HEK293 (cell line): Measurements from ENCODE around the gene SKOR1.

Source experiments
- GLIS1 ChIP-seq: fragments of 450-650 bp; formaldehyde crosslinking; IDR thresholded peaks from 2 replicates; pipeline ENCODE4 v1.5.1; 2016; ENCODE audit warnings: missing biosample characterization, missing genetic modification characterization
- ZBTB21 ChIP-seq: fragments of 450-650 bp; formaldehyde crosslinking; IDR thresholded peaks from 2 replicates; pipeline ENCODE4 v1.5.1; 2017; ENCODE audit warnings: missing biosample characterization, missing genetic modification characterization
- ZFP3 ChIP-seq: fragments of 450-650 bp; formaldehyde crosslinking; IDR thresholded peaks from 2 replicates; pipeline ENCODE4 v1.5.1; 2016; ENCODE audit warnings: low read depth, missing biosample characterization, missing genetic modification characterization
- ZNF266 ChIP-seq: fragments of 450-650 bp; formaldehyde crosslinking; IDR thresholded peaks from 2 replicates; pipeline ENCODE4 v1.5.1; 2016; ENCODE audit warnings: missing biosample characterization, missing genetic modification characterization, low read depth
- ZNF302 ChIP-seq: fragments of 450-650 bp; formaldehyde crosslinking; IDR thresholded peaks from 2 replicates; pipeline ENCODE4 v1.5.1; 2016; ENCODE audit warnings: missing biosample characterization, missing genetic modification characterization, low read depth
- ZNF610 ChIP-seq: fragments of 450-650 bp; formaldehyde crosslinking; IDR thresholded peaks from 2 replicates; pipeline ENCODE4 v1.5.1; 2016; ENCODE audit warnings: missing biosample characterization, missing genetic modification characterization, borderline replicate concordance
- TF ChIP-seq, protein P1 (sequence below): fragments of 450-650 bp; formaldehyde crosslinking; IDR thresholded peaks from 2 replicates; pipeline ENCODE4 v1.5.1; 2016; ENCODE audit warnings: missing biosample characterization, missing genetic modification characterization, low read depth
- TF ChIP-seq, protein P2 (sequence below): fragments of 450-650 bp; formaldehyde crosslinking; IDR thresholded peaks from 2 replicates; pipeline ENCODE4 v1.5.1; 2016; ENCODE audit warnings: missing biosample characterization, missing genetic modification characterization
- TF ChIP-seq, protein P3 (sequence below): fragments of 450-650 bp; formaldehyde crosslinking; IDR thresholded peaks from 2 replicates; pipeline ENCODE4 v1.5.1; 2016; ENCODE audit warnings: missing biosample characterization, missing genetic modification characterization

- TF ChIP-seq, protein P1, sequence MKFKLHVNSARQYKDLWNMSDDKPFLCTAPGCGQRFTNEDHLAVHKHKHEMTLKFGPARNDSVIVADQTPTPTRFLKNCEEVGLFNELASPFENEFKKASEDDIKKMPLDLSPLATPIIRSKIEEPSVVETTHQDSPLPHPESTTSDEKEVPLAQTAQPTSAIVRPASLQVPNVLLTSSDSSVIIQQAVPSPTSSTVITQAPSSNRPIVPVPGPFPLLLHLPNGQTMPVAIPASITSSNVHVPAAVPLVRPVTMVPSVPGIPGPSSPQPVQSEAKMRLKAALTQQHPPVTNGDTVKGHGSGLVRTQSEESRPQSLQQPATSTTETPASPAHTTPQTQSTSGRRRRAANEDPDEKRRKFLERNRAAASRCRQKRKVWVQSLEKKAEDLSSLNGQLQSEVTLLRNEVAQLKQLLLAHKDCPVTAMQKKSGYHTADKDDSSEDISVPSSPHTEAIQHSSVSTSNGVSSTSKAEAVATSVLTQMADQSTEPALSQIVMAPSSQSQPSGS = no peak
- TF ChIP-seq ZNF266 (no peak), ZNF610 (tag by site-specific recombination) (no peak), GLIS1 (tag by site-specific recombination) (no peak), ZBTB21 (tag by site-specific recombination) (no peak), ZNF302 (tag by site-specific recombination) (no peak), ZFP3 (no peak)
- TF ChIP-seq, protein P2, sequence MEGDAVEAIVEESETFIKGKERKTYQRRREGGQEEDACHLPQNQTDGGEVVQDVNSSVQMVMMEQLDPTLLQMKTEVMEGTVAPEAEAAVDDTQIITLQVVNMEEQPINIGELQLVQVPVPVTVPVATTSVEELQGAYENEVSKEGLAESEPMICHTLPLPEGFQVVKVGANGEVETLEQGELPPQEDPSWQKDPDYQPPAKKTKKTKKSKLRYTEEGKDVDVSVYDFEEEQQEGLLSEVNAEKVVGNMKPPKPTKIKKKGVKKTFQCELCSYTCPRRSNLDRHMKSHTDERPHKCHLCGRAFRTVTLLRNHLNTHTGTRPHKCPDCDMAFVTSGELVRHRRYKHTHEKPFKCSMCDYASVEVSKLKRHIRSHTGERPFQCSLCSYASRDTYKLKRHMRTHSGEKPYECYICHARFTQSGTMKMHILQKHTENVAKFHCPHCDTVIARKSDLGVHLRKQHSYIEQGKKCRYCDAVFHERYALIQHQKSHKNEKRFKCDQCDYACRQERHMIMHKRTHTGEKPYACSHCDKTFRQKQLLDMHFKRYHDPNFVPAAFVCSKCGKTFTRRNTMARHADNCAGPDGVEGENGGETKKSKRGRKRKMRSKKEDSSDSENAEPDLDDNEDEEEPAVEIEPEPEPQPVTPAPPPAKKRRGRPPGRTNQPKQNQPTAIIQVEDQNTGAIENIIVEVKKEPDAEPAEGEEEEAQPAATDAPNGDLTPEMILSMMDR (tag by site-specific recombination) = no peak
- TF ChIP-seq, protein P3, sequence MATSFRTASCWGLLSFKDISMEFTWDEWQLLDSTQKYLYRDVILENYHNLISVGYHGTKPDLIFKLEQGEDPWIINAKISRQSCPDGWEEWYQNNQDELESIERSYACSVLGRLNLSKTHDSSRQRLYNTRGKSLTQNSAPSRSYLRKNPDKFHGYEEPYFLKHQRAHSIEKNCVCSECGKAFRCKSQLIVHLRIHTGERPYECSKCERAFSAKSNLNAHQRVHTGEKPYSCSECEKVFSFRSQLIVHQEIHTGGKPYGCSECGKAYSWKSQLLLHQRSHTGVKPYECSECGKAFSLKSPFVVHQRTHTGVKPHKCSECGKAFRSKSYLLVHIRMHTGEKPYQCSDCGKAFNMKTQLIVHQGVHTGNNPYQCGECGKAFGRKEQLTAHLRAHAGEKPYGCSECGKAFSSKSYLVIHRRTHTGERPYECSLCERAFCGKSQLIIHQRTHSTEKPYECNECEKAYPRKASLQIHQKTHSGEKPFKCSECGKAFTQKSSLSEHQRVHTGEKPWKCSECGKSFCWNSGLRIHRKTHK = no peak
Measured at GRCh38 chr15:67824197-67824968, 926 bp upstream of the SKOR1 start.
